Common myeloid progenitor, CD34-positive (primary cell): ENCODE data around the gene SOHLH2. TPM values are rescaled to one million over a fixed set of nuclear protein-coding genes. Genes with fewer than 3 reads are reported as not detected.
A peak's percentile ranks its signal among the peaks of the same experiment; 100 is the strongest.

Source experiments
- CTCF ChIA-PET: fragments of 350-600 bp; sonication (Branson Sonifier 250); formaldehyde crosslinking; loops from one replicate; lab custom pipeline; 2021; ENCODE audit warnings: antibody characterized with exemption; lab: Charles Lee
- POLR2A ChIA-PET: fragments of 350-600 bp; sonication (Branson Sonifier 250); formaldehyde crosslinking; loops from one replicate; lab custom pipeline; 2021; ENCODE audit warnings: antibody characterized with exemption; lab: Charles Lee
- DNase-seq, 3 donors: peaks; one replicate each; pipeline versions ENCODE4 v3.0.0 to v3.0.0-alpha.2; 2013
- H3K27ac ChIP-seq, 2 experiments: 1 replicate in 1 of 2; 2 replicates in 1 of 2; pipeline ENCODE4 v1.7.0; 2013; ENCODE audit warnings: inconsistent platforms in 2 of 2, low read length in 2 of 2, mild to moderate bottlenecking in 2 of 2, low read depth in 1 of 2, moderate library complexity in 1 of 2; ENCODE audit not compliant: severe bottlenecking in 2 of 2, insufficient read depth in 1 of 2, poor library complexity in 1 of 2
- H3K27me3 ChIP-seq, 5 experiments: replicated peaks in 2 of 5; 1 replicate in 3 of 5; 2 replicates in 2 of 5; pipeline versions ENCODE4 v1.6.1 to v1.7.0; 2013; ENCODE audit warnings: low read length in 4 of 5, mild to moderate bottlenecking in 2 of 5, moderate library complexity in 2 of 5, inconsistent platforms in 1 of 5; ENCODE audit not compliant: insufficient read depth in 5 of 5, control insufficient read depth in 4 of 5
- H3K36me3 ChIP-seq, 4 experiments: 1 replicate in 2 of 4; 2 replicates in 2 of 4; pipeline versions ENCODE4 v1.6.1 to v1.7.0; 2013; ENCODE audit warnings: low read length in 3 of 4, control low read depth in 1 of 4, mild to moderate bottlenecking in 1 of 4; ENCODE audit not compliant: control insufficient read depth in 4 of 4, insufficient read depth in 4 of 4
- H3K4me1 ChIP-seq, 4 experiments: 1 replicate in 3 of 4; 2 replicates in 1 of 4; pipeline versions ENCODE4 v1.6.1 to v1.7.1; 2013; ENCODE audit warnings: low read length in 3 of 4, mild to moderate bottlenecking in 3 of 4, control low read depth in 1 of 4, inconsistent platforms in 1 of 4, moderate library complexity in 1 of 4; ENCODE audit not compliant: control insufficient read depth in 4 of 4, insufficient read depth in 4 of 4; ENCODE audit errors: control extremely low read depth in 1 of 4
- H3K4me3 ChIP-seq, 7 experiments: 1 replicate in 4 of 7; 2 replicates in 3 of 7; pipeline versions ENCODE4 v1.5.1 to v1.7.0; 2013; ENCODE audit warnings: mild to moderate bottlenecking in 7 of 7, low read length in 6 of 7, moderate library complexity in 6 of 7, inconsistent platforms in 2 of 7, low read depth in 2 of 7, control low read depth in 1 of 7; ENCODE audit not compliant: insufficient read depth in 4 of 7, control insufficient read depth in 1 of 7; ENCODE audit errors: extremely low read depth in 1 of 7
- H3K9me3 ChIP-seq, 5 experiments: 1 replicate in 4 of 5; 2 replicates in 1 of 5; pipeline versions ENCODE4 v1.6.1 to v1.7.1; 2013; ENCODE audit warnings: low read length in 4 of 5, mild to moderate bottlenecking in 2 of 5, inconsistent platforms in 1 of 5, low read depth in 1 of 5, moderate library complexity in 1 of 5; ENCODE audit not compliant: control insufficient read depth in 4 of 5, insufficient read depth in 2 of 5; ENCODE audit errors: control extremely low read depth in 1 of 5
- whole genome bisulfite sequencing: methylation state at CpG from one replicate; pipeline ENCODE4 v1.1.5; 2013; ENCODE audit not compliant: insufficient coverage; 5-methylcytosine and 5-hydroxymethylcytosine counted together
- polyA plus RNA-seq: library from polyadenylated mRNA; unstranded; fragments of 120-200 nt; gene quantifications from one replicate; pipeline ENCODE4 v1.2.1, GENCODE V29; 2013

Gene SOHLH2, protein sequence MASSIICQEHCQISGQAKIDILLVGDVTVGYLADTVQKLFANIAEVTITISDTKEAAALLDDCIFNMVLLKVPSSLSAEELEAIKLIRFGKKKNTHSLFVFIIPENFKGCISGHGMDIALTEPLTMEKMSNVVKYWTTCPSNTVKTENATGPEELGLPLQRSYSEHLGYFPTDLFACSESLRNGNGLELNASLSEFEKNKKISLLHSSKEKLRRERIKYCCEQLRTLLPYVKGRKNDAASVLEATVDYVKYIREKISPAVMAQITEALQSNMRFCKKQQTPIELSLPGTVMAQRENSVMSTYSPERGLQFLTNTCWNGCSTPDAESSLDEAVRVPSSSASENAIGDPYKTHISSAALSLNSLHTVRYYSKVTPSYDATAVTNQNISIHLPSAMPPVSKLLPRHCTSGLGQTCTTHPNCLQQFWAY
- polyA plus RNA-seq, result 0.75 TPM

- Histone ChIP-seq H3K9me3 (peaks cover 0 to 15% (median 3%) of the 10 kb centered on the region in 5 experiments), H3K36me3 (no peaks in the 10 kb centered on the region), H3K4me3 (no peak within 1 kb of the TSS), H3K27ac (no peak within 1 kb of the TSS), H3K4me1 (no peaks in the 10 kb centered on the region), H3K27me3 (peaks cover 0 to 4% (median 0%) of the 10 kb centered on the region in 5 experiments)
- CTCF ChIA-PET, result no interaction called here
- WGBS, result 95% methylated on average over 46 of the region's 53 CpGs
- POLR2A ChIA-PET, result no interaction called here
- DNase-seq, result no peak
Observed at GRCh38 chr13:36214163-36214921, at the start of gene SOHLH2. Gene SOHLH2 (minus strand): TSS chr13:36214556. CDS start chr13:36214526, 30 bp downstream.

DNA sequence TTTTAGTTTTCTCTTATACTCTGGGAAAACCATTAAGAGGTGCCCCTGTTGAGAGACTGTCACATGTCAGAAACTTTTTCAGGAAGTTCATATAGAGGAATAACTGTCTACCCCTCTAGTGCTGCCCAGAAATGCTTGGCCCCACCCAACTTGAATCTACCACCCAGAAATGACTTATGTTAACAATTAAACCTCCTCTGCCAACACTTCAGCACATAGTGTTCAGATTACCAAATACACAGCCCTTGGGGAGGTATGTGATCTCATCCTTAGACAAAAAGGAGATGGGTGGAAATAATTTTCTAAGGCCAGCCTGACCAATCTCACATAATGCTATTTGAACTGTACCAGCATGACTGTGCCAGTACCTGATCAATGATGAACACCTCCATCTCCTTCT, 47.6 kb upstream of the SOHLH2 start:
- DNase-seq, result no peak
- ChIA-PET CTCF (no interaction called here), POLR2A (no interaction called here)
- H3K27ac ChIP-seq, result no peak overlapping the region
- no peaks in the 10 kb centered on the region for H3K9me3 ChIP-seq
- no peaks in the 10 kb centered on the region for H3K4me1 ChIP-seq
- H3K27me3 ChIP-seq, result no peaks in the 10 kb centered on the region
- peaks cover 0 to 2% (median 0%) of the 10 kb centered on the region in 4 experiments for H3K36me3 ChIP-seq
- H3K4me3 ChIP-seq, result no peak overlapping the region

GRCh38 chr13:36261011-36261410, 46.7 kb upstream of the SOHLH2 start:
- H3K4me3 ChIP-seq, result no peak overlapping the region
- H3K27ac ChIP-seq, result no peak overlapping the region
- no peaks in the 10 kb centered on the region for H3K27me3 ChIP-seq
- CTCF ChIA-PET, result no interaction called here
- no peaks in the 10 kb centered on the region for H3K9me3 ChIP-seq
- POLR2A ChIA-PET, result no interaction called here
- H3K4me1 ChIP-seq, result no peaks in the 10 kb centered on the region
- WGBS, result 97% methylated on average over 3 of the region's 3 CpGs
- H3K36me3 ChIP-seq, result peaks cover 0 to 2% (median 0%) of the 10 kb centered on the region in 4 experiments
- no peak for DNase-seq

GRCh38 chr13:36259361-36260137, 45.2 kb upstream of the SOHLH2 start:
- Histone ChIP-seq H3K27ac (no peak overlapping the region), H3K36me3 (peaks cover 0 to 2% (median 0%) of the 10 kb centered on the region in 4 experiments), H3K4me1 (no peaks in the 10 kb centered on the region), H3K27me3 (no peaks in the 10 kb centered on the region), H3K9me3 (no peaks in the 10 kb centered on the region), H3K4me3 (no peak overlapping the region)
- no peak for DNase-seq
- 100% methylated on average over 7 of the region's 8 CpGs for WGBS
- ChIA-PET CTCF (no interaction called here), POLR2A (no interaction called here)

DNA sequence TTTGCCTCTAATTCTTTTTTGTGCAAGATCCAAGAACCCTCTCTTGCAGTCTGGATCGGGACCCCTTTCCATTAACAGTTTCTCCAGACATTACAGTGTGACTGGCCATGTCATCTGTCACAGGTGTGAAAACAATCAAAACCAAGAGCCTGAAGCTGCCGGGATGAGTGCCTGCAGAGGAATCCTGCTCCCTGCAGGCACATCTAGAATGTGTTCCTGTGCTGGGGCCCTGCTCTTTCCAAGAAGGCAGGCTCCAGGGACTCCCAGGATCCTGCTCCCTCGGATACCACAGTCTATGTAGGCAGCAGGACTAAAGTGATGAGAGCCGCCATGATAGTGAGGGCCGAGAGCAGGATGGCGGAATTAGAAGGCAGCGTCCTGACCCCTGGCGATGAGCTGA, 44.5 kb upstream of the SOHLH2 start:
- Histone ChIP-seq H3K27ac (no peak overlapping the region), H3K4me1 (no peaks in the 10 kb centered on the region), H3K36me3 (peaks cover 0 to 2% (median 0%) of the 10 kb centered on the region in 4 experiments), H3K4me3 (no peak overlapping the region), H3K27me3 (no peaks in the 10 kb centered on the region), H3K9me3 (no peaks in the 10 kb centered on the region)
- DNase-seq, result no peak
- WGBS, result 100% methylated on average over 8 of the region's 8 CpGs
- POLR2A ChIA-PET, result no interaction called here
- CTCF ChIA-PET, result no interaction called here

DNA sequence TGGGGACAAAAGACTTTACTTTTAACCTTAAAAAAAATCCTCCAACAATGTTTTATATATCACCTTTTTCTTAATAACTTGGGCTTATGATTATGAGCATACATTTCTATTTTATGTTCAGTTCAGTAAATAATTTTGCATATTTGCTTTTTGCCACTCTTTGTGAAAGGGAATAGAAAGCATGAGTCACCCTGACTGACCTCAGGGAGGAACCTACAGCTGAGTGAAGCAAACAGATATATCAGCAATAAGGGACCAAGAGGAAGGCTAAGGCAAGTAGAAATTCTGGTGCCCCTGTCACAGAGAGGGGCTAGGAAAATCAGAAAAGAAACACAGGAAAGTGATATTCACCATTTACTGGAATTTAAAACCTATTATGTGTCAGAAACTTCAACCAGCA, 37.2 kb upstream of the SOHLH2 start:
- Histone ChIP-seq H3K4me3 (no peak overlapping the region), H3K4me1 (peaks cover 0 to 2% (median 0%) of the 10 kb centered on the region in 4 experiments), H3K36me3 (peaks cover 0 to 19% (median 5%) of the 10 kb centered on the region in 4 experiments), H3K27me3 (no peaks in the 10 kb centered on the region), H3K27ac (no peak overlapping the region), H3K9me3 (peaks cover 4 to 13% (median 6%) of the 10 kb centered on the region in 5 experiments)
- CTCF ChIA-PET, result no interaction called here
- peak in 1 of 3 donors; percentile 1 for DNase-seq
- POLR2A ChIA-PET, result no interaction called here
